ENCODE results near the gene SPACA7.

DNA sequence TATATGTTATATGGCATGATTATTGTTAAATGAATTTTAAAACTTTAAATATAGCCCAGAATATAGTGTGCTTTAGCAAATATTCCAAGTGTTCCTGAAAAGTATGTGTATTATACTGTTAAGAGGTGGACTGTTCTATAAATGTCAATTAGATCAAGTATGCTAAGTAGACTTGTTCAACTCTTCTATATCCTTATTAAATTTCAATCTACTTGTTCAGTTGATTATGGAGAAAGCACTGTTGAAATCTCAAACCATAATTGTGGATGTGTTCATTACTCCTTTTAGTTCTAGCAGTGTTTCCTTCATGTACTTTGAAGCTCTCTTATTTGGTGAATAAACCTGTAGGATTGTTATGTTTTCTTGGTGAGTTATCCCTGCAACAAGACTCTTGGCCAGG is 52.5 kb downstream of the SPACA7 start:
- TF ChIP-seq, protein P1, sequence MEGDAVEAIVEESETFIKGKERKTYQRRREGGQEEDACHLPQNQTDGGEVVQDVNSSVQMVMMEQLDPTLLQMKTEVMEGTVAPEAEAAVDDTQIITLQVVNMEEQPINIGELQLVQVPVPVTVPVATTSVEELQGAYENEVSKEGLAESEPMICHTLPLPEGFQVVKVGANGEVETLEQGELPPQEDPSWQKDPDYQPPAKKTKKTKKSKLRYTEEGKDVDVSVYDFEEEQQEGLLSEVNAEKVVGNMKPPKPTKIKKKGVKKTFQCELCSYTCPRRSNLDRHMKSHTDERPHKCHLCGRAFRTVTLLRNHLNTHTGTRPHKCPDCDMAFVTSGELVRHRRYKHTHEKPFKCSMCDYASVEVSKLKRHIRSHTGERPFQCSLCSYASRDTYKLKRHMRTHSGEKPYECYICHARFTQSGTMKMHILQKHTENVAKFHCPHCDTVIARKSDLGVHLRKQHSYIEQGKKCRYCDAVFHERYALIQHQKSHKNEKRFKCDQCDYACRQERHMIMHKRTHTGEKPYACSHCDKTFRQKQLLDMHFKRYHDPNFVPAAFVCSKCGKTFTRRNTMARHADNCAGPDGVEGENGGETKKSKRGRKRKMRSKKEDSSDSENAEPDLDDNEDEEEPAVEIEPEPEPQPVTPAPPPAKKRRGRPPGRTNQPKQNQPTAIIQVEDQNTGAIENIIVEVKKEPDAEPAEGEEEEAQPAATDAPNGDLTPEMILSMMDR (IDR thresholded peaks at IDR 0.05; ENCODE audit: insufficient read depth, low read length, poor library complexity, severe bottlenecking), result no peak
- no peak for TF ChIP-seq EZH2phosphoT487 (conservative IDR thresholded peaks at IDR 0.05; ENCODE audit: low read length)

Measured in SU-DHL-6 (cell line).